CD4-positive, alpha-beta T cell treated with Interleukin-6 at 100 ng/mL for 8 hours (primary cell): ENCODE measurements around the gene TUBB6.

Experiments used
- DNase-seq: peaks from one replicate; pipeline ENCODE4 v3.0.0-alpha.2; 2020; ENCODE audit warnings: mixed read lengths, low spot score

Gene TUBB6

DNA sequence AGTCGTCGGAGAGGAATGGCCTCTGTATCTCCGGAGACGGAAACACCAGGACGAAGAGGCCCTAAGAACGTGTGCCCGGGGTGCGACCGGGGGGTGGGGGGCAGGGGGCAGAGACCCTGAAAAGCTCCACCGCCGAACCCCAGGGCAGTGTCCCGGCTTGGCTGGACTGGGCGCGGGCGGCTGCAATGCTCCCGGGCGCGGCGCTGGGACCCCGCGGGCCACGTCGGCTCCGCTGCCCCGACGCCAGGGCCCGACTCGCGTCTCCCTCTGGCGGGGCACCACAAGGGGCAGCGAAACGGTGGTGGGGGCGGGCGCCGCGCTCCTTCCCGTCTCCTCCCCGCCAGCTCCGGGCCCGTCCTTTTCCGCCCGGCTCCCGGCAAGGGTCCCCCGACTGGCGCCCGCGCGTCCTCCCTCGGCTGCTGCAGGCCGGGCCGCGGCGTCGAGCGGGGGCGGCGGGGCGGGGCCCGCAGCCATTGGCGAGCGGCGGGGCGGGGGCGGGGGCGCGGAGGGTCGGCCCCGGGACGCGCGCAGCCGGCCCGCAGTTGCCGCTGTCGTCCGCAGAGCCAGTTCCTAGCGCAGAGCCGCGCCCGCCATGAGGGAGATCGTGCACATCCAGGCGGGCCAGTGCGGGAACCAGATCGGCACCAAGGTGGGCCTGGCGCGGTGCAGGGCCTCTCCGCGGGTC lies at the start of gene TUBB6:
TSS of gene TUBB6 (plus strand) at position 541 of the 685 bp plus-strand sequence. CDS start at position 593, 52 bp downstream.
- no peak for DNase-seq

GRCh38 chr18:12258719-12259705 lies 49.0 kb upstream of the TUBB6 start:
- DNase-seq: no peak

- no peak for DNase-seq
Observed at GRCh38 chr18:12262748-12263147, 45.3 kb upstream of the TUBB6 start.

DNA sequence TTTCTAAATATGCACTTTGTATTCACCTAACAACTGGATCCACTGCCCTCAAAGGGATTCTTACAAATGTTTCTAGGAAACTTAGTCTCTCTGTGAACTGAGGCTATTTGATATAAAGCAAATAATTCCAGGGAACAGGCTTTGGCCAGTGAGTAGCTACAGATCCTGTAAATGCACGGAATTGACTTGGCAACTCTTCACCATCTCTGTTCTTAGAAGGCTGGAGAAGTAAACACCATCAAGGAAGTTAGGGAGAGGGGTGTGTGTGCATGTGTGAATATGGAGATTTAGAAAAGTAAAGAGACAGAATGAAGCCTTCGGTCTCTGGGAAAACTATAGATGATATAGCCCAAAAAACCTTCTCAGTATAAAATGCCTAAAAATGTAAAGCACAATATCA lies 43.2 kb upstream of the TUBB6 start:
- DNase-seq: no peak

- peak; percentile 19 for DNase-seq
Observed at GRCh38 chr18:12271376-12272235, 36.4 kb upstream of the TUBB6 start.

GRCh38 chr18:12274793-12275192 lies 33.2 kb upstream of the TUBB6 start:
- DNase-seq: no peak

DNA sequence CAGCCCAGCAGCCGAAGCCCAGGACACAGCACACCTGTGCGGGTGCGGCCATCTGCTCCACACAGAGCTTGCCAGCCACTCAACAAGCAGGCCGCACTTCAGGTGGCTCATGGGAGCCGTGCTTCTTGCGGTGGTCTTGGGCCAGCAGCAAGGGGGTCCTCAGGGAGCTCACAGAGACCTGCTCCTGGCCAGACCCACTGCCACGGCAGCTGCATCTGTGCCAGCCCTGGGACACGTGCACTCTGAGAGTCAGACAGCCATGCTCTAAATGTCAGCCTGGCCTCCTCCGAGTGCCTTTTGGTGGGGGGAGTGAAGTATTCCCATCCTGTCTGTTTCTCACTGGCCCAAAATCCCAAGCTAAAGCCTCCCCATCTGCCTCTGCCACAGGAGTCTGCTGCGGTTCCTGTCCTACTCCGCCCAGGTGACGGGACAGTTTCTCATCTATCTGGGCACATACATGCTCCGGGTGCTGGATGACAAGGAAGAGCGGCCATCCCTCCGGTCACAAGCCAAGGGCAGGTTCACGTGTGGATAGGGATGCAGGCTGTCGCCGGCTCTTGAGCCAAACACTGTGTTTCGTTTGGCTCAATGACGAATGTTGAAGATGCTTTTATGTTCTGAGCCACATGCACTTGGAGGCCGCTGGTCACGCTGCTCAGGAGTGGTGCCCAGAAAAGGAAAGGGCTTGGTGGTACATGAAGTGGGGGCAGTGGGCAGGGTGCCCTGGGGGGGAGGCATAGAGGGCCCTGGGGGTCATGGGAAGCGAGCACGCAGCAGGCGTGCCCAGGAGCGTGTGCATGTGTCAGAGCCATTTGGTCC lies 31.1 kb upstream of the TUBB6 start:
- no peak for DNase-seq

DNA sequence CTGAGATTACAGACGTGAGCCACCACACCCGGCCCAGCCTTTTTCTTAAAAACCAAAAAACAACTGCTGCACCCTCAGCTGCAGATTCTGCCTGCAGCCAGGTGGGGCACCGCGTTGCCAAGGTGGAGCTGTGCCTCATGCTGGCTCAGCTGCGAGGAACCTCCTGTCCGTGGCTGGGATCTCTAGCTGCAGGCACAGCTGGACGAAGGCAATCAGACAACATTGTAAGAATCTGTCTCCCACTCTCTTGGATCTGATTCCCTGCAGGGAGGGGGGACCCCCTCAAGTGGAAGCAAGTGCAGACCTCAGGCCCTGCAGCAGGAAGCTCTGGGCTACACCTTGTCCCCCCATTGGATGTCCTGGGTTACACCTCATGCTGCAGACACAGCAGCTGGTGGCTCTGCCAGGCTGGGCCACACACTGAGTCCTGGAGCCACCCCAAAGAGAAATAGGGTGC lies 29.8 kb upstream of the TUBB6 start:
- no peak for DNase-seq

DNA sequence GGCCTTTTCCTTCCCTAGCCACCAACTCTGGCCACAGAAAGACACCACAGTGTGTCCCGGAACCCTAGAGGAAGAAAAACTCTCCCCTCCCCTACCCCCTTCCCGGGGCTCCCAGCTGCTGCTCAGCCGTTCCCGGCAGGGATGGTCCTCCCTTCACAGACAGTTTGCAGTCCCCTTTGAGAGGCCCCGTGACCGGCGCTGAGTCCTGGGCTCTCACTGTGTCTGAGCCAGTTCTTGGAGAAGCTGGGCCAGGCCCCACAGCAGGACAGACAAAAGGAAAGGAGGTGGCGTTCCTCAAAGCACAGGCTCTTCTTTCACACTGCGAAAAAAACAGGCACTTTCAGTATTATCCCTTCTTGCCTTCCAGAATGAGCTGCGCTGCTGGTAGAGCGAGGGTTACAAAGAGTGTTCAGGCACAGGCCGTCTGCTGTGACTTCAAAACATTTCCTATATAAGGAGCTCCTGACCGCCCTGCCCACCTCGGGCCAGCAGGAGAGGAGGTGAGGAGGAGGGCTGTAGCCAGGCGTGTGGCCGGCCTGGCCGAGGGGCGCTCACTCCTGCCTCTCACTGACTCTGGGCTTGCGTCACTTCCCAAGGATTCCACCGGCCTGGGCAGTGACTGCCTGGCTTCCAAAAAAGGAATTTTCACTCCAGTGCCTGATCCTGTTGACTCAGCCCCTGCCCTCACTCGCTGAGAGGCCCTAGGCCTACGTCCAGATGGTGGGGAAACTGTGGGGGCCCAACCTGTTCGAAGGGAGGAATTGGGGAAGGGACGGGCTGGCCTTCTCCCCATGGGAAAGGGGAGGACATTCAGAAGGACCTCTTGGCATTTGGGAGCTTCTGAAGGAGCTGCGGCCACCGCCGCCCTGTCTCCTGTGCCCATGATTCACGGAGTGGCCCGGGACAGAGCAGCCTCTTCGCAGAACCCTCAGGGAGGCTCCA lies 29.0 kb upstream of the TUBB6 start:
- DNase-seq: no peak

- no peak for DNase-seq
Observed at GRCh38 chr18:12279781-12280531, 28.1 kb upstream of the TUBB6 start.

DNA sequence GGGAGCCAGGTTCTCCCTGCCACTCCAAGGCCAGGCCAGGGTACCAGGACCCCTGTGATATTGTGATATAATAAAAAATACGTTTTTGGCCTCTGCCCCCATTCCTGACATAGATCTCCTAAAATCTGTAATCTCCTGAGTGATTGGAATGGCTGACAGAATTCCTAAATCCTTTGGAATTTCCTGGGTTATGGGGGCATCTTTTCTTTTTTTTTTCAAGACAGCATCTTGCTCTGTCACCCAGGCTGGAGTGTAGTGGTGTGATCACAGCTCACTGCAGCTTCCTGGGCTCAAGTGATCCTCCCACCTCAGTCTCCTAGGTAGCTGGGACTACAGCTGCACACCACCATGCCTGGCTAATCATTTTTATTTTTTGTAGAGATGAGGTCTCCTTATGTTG lies 26.2 kb upstream of the TUBB6 start:
- DNase-seq: no peak

DNA sequence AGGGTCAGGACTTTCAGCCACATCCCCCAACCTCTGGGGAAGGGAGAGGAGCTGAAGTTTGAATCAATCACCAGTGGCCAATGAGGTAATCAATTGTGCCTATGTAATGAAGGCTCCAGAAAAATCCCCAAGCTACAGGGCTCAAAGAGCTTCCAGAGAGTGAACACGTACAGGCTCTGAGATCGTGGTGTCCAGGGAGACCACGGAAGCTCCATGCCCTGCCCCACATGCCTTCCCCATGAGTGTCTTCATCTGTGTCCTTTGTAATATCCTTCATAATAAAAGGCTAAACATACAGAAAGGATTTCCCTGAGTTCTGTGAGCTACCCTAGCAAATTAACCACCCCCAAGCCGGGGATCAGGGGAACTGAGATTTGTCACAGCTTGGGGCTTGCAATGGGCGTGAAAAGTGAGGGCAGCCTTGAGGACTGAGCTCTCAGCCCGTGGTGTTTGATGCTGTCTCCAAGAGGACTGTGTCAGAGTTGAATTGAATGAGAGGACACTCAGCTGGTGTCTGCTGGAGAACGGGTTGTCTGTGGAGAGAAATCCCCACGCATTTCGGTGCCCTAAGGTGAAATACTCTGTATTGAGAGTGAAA lies 25.5 kb upstream of the TUBB6 start:
- no peak for DNase-seq

- no peak for DNase-seq
Observed at GRCh38 chr18:12283256-12283655, 24.8 kb upstream of the TUBB6 start.

DNA sequence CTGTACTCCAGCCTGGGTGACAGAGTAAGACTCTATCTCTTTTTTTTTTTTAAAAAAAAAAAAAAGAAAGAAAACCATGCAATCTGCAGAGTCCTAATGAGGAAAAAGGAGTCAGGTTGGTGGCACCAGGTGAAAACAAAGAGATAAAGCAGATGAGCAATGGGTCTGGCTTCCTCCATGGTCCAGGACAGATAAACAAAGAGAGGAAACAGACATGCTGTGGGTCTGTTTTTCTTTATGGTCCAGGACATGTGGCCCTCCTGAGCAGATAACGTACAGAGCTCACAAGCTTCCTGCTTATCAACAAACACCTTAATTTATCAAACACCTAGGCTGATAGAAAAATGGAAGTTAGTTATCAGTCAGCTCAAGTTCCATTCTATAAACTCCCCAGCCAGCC lies 24.4 kb upstream of the TUBB6 start:
- DNase-seq: no peak

GRCh38 chr18:12287131-12287681 lies 20.8 kb upstream of the TUBB6 start:
- DNase-seq: no peak

GRCh38 chr18:12287684-12288402 lies 20.2 kb upstream of the TUBB6 start:
- no peak for DNase-seq

- no peak for DNase-seq
Observed at GRCh38 chr18:12288403-12288755, 19.7 kb upstream of the TUBB6 start.

- no peak for DNase-seq
Observed at GRCh38 chr18:12290086-12290485, 18.0 kb upstream of the TUBB6 start.
